Kidney (tissue), 14 donors: ENCODE measurements around the gene ADIPOQ. TPM values are rescaled to one million over a fixed set of nuclear protein-coding genes. Genes with fewer than 3 reads are reported as not detected.

Experiments
- DNase-seq, 5 donors: peaks; one replicate each; pipeline ENCODE4 v3.0.0-alpha.2; 2013 to 2020
- FAIRE-seq: peaks from 2 replicates; lab custom pipeline; 2012; peaks lifted over from hg19 to GRCh38; lab: Jason Lieb, UNC
- H3K27ac ChIP-seq, 2 donors: one replicate each; pipeline ENCODE4 v1.7.0; 2013; ENCODE audit warnings: low read depth in 2 of 2, low read length in 2 of 2, inconsistent platforms in 1 of 2
- H3K27me3 ChIP-seq: one replicate; pipeline ENCODE4 v1.7.1; 2013; ENCODE audit warnings: low read length, inconsistent platforms; ENCODE audit not compliant: control insufficient read depth, insufficient read depth
- H3K36me3 ChIP-seq, 3 donors: one replicate each; pipeline versions ENCODE4 v1.7.0 to v1.7.1; 2013; ENCODE audit warnings: low read length in 3 of 3, control low read depth in 1 of 3, inconsistent platforms in 1 of 3; ENCODE audit not compliant: insufficient read depth in 3 of 3, control insufficient read depth in 2 of 3
- H3K4me1 ChIP-seq, 3 donors: one replicate each; pipeline versions ENCODE4 v1.7.0 to v1.7.1; 2013; ENCODE audit warnings: low read length in 3 of 3, inconsistent platforms in 1 of 3, low read depth in 1 of 3; ENCODE audit not compliant: control insufficient read depth in 2 of 3, insufficient read depth in 2 of 3
- H3K4me3 ChIP-seq, 3 donors: one replicate each; pipeline versions ENCODE4 v1.7.0 to v1.8.1; 2013; ENCODE audit warnings: low read length in 3 of 3, control low read depth in 1 of 3, inconsistent platforms in 1 of 3
- H3K9ac ChIP-seq, 3 donors: one replicate each; pipeline versions ENCODE4 v1.7.0 to v1.7.1; 2013; ENCODE audit warnings: low read length in 3 of 3, control low read depth in 1 of 3, inconsistent platforms in 1 of 3
- H3K9me3 ChIP-seq, 3 donors: one replicate each; pipeline versions ENCODE4 v1.7.0 to v1.7.1; 2013; ENCODE audit warnings: low read length in 3 of 3, control low read depth in 1 of 3, inconsistent platforms in 1 of 3; ENCODE audit not compliant: control insufficient read depth in 2 of 3, insufficient read depth in 1 of 3
- CTCF ChIP-seq: IDR thresholded peaks from 3 replicates; pipeline ENCODE4 v1.5.1; 2012; ENCODE audit warnings: mild to moderate bottlenecking, moderate library complexity, borderline replicate concordance; ENCODE audit not compliant: insufficient read depth; ENCODE audit errors: extremely low read depth
- intact Hi-C: fragments of 100-400 bp; cut with DNase I; formaldehyde crosslinking; loops from one replicate; pipeline ENCODE4 v1.11.1; 2022
- polyA plus RNA-seq: library from polyadenylated mRNA; stranded (reverse); fragments of 350-450 nt; fragmentation: Illumina TruSeq; extraction: RNeasy Lipid Tissue Mini Kit (QIAGEN cat#74804); gene quantifications from one replicate; pipeline ENCODE4 v1.2.3, GENCODE V29; 2014; ENCODE audit warnings: low read depth, low replicate concordance; ENCODE audit not compliant: insufficient read depth
- total RNA-seq: library from RNA; stranded (reverse); fragmentation: NEBNext Ultra II Directional; extraction: Animal tissue kit (Norgen Biotek cat#: 25700); gene quantifications from one replicate; pipeline ENCODE4 v1.2.1, GENCODE V29; 2021
- donor health status: control.
- donor health status: control.
- donor health status: control.
- donor health status: control.
- donor health status: control.
- donor health status: DM: yes; HTN: yes; CAD: no.
- donor health status: Normal renal cell carcinoma (clear cell type).

ADIPOQ gene
- total and polyA plus RNA-seq, 2 donors from 2014 or later = not detected

- intact Hi-C loops = no loop called here
- no peak for TF ChIP-seq CTCF
- no peak for FAIRE-seq
Measured at GRCh38 chr3:186828340-186828739, 14.2 kb upstream of the ADIPOQ start.

DNA sequence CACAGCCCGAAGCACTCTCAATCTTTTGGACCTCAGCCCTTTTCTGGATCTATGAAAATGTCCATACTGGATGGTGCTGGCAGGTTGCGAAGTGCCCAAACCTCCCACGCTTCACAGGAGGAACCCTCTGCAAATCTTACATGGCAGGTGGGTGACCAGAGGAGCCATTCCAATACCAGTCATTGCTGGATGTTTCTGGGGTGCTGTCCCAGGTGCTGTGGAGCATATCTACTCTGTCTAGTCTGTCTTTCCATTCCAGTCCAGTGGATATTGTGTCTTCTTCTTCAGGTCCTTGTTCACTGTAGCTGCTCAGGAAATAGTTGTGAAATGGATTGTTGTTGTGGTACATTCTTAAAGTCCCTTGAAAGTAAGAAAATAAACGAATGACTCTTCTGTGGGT is 10.7 kb upstream of the ADIPOQ start:
- DNase-seq (peak in 1 of 5 donors; percentile 19), FAIRE-seq (no peak)
- Histone ChIP-seq H3K4me1 (peaks cover 0 to 3% (median 0%) of the 10 kb centered on the region in 3 donors), H3K36me3 (no peaks in the 10 kb centered on the region), H3K9me3 (no peaks in the 10 kb centered on the region), H3K27me3 (peaks cover 29% of the 10 kb centered on the region), H3K9ac (no peak overlapping the region), H3K27ac (no peak overlapping the region), H3K4me3 (no peak overlapping the region)
- TF ChIP-seq CTCF = no peak
- intact Hi-C loops = no loop called here

More at GRCh38 chr3:186828340-186828739, 14.2 kb upstream of the ADIPOQ start:
- peak in 1 of 5 donors; percentile 45 for DNase-seq
- Histone ChIP-seq H3K27ac (no peak overlapping the region), H3K36me3 (no peaks in the 10 kb centered on the region), H3K4me1 (peaks cover 0 to 5% (median 0%) of the 10 kb centered on the region in 3 donors), H3K9ac (no peak overlapping the region), H3K27me3 (peaks cover 44% of the 10 kb centered on the region), H3K9me3 (no peaks in the 10 kb centered on the region), H3K4me3 (no peak overlapping the region)

DNA sequence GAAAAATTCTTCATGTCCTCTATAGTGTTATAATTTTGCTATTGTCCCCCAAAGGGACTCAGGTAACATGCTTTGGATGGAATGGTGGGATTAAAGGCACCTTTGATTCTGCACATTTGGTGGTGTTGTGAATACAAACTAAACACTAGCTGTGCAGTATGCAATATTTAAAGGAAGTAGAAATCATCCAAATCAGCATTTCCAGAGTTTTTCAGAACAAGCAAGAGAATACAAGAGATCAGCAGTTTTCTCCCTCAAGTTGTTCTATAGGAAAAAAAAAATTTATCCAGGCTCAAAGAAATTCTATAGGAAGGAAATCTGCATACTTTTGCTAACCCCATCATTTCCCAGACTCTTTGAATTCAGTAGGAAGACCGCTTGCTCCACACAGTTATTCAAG is 10.2 kb upstream of the ADIPOQ start:
- Histone ChIP-seq H3K27ac (no peak overlapping the region), H3K9ac (no peak overlapping the region), H3K4me1 (peaks cover 0 to 3% (median 0%) of the 10 kb centered on the region in 3 donors), H3K27me3 (peaks cover 29% of the 10 kb centered on the region), H3K36me3 (no peaks in the 10 kb centered on the region), H3K9me3 (no peaks in the 10 kb centered on the region), H3K4me3 (no peak overlapping the region)
- FAIRE-seq (no peak), DNase-seq (no peak)
- TF ChIP-seq CTCF = no peak
- intact Hi-C loops = no loop called here
